ENCODE data around the gene CHD2.

DNA sequence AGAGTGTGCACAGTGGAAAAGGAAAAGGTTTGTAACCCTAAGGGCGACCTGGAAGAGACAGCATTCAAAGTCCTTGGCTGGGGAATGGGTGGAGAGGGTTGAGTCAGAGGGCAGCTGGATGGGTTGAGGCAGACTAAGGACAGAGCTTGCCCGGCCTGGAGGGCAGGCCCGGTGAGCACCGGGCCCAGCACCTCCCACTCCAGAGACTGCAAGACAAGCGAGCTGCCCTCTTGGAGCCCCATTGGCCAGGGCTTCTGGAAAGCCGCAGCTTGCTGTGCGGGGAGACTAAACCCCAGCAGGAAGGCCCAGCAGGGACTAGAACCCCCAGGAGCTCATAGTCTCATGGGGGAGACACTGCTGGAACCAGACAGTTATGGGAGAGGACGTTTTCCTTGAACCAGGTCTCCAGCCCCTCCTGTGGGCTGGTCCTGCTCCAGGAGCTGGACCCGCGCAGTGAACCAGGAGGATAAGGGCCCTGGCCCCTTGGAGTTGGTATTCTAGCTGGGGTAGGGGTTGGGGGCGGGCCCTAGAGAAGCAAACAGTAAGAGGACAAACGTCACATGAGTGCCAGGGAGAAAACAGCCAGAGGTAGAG is 129.8 kb downstream of the CHD2 start:
- TF ChIP-seq, protein P1, sequence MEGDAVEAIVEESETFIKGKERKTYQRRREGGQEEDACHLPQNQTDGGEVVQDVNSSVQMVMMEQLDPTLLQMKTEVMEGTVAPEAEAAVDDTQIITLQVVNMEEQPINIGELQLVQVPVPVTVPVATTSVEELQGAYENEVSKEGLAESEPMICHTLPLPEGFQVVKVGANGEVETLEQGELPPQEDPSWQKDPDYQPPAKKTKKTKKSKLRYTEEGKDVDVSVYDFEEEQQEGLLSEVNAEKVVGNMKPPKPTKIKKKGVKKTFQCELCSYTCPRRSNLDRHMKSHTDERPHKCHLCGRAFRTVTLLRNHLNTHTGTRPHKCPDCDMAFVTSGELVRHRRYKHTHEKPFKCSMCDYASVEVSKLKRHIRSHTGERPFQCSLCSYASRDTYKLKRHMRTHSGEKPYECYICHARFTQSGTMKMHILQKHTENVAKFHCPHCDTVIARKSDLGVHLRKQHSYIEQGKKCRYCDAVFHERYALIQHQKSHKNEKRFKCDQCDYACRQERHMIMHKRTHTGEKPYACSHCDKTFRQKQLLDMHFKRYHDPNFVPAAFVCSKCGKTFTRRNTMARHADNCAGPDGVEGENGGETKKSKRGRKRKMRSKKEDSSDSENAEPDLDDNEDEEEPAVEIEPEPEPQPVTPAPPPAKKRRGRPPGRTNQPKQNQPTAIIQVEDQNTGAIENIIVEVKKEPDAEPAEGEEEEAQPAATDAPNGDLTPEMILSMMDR (IDR thresholded peaks at IDR 0.05), result no peak
- TF ChIP-seq POLR2A (IDR thresholded peaks at IDR 0.05), result no peak
